ENCODE measurements around the gene CYP2B6. TPM values are rescaled to one million over a fixed set of nuclear protein-coding genes. Genes with fewer than 3 reads are reported as not detected.
"Not testable (repeated sequence)": the region's sequence is repeated elsewhere in the genome, so short reads cannot be mapped to it uniquely, and the experiment has no call there.

CYP2B6 gene
- total and polyA plus RNA-seq, 2 experiments from 2014 or later, result not detected

DNA sequence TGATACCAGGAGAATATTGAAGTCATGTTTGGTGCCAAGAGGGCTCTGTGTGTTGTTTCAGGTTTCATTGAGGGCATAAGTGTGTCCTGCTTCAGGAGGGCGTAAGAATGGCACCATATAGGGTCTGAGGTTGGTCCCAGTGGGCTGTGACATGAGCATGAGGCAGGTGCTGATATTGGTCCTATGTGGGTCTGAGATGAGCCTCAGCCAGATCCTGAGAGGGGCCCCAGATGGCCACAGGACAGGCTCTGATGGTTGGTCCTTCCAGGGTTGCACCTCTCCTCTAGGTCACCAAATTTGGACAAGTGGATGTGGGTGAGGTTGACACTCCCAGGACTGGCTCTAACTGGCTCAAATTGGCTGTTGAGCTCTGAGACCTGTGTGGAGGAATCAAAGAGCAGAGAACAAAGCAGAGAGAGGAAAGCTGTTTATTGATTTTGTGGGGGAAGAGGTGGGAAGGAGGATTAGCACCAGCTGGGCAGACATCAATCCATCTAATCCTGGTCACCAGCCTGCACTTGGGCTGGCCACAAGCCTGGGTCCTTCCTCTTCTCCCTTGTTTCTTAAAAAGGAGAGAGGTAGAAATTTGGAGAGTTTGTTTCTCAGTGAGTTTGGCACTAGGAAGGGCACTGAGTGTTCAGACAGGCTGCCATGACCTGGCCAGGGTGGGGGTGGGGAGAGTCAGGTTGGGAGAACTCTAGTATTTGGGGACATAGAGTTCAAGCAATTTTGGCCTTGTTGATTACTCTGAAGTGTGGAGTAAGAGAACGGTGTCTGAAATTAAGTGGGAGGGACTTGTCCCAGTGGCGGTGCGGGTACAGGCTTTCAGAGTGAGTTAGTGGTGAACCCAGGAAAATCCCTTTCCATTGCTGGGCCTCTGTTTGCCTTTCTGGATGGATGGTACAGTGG is 38.7 kb downstream of the CYP2B6 start:
- H3K27ac ChIP-seq, result no peak overlapping the region
- H3K4me3 ChIP-seq, result no peak overlapping the region
- no peak for TF ChIP-seq CTCF (IDR thresholded peaks at IDR 0.05; ENCODE audit: low read depth, low read length)
- no peaks in the 10 kb centered on the region for H3K4me1 ChIP-seq (ENCODE audit: low read depth)
- no peaks in the 10 kb centered on the region for H3K36me3 ChIP-seq
- DNase-seq (ENCODE audit: low read depth in 1 of 2, low spot score in 1 of 2), result no peak
- no peaks in the 10 kb centered on the region for H3K9me3 ChIP-seq (ENCODE audit: low read depth)
- no peaks in the 10 kb centered on the region for H3K27me3 ChIP-seq

- H3K36me3 ChIP-seq, result no peaks in the 10 kb centered on the region
Observed at GRCh38 chr19:41030651-41031050, 39.6 kb downstream of the CYP2B6 start.

GRCh38 chr19:41031916-41032315 is 40.8 kb downstream of the CYP2B6 start:
- H3K27me3 ChIP-seq, result no peaks in the 10 kb centered on the region
- no peak overlapping the region for H3K4me3 ChIP-seq
- H3K9me3 ChIP-seq (ENCODE audit: low read depth), result no peaks in the 10 kb centered on the region
- no peak overlapping the region for H3K27ac ChIP-seq
- H3K36me3 ChIP-seq, result no peaks in the 10 kb centered on the region
- no peaks in the 10 kb centered on the region for H3K4me1 ChIP-seq (ENCODE audit: low read depth)
- peak; percentile 0 to 2 for DNase-seq (ENCODE audit: low read depth in 1 of 2, low spot score in 1 of 2)
- TF ChIP-seq CTCF (IDR thresholded peaks at IDR 0.05; ENCODE audit: low read depth, low read length), result no peak

More at GRCh38 chr19:41030651-41031050, 39.6 kb downstream of the CYP2B6 start:
- TF ChIP-seq CTCF (IDR thresholded peaks at IDR 0.05; ENCODE audit: low read depth, low read length), result no peak
- no peaks in the 10 kb centered on the region for H3K27me3 ChIP-seq
- H3K27ac ChIP-seq, result no peak overlapping the region
- H3K4me1 ChIP-seq (ENCODE audit: low read depth), result no peaks in the 10 kb centered on the region
- no peaks in the 10 kb centered on the region for H3K9me3 ChIP-seq (ENCODE audit: low read depth)
- H3K4me3 ChIP-seq, result no peak overlapping the region
- DNase-seq (ENCODE audit: low read depth in 1 of 2, low spot score in 1 of 2), result no peak

DNA sequence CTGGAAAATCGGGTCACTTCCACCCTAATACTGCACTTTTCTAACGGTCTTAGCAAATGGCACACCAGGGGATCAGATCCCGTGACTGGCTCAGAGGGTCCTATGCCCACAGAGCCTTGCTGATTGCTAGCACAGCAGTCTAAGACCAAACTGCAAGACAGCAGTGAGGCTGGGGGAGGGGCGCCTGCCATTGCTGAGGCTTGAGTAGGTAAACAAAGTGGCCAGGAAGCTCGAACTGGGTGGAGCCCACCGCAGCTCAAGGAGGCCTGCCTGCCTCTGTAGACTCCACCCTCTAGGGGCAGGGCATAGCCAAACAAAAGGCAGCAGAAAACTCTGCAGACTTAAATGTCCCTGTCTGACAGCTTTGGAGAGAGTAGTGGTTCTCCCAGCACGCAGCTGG is 42.2 kb downstream of the CYP2B6 start:
- not testable (repeated sequence) for H3K27ac ChIP-seq; H3K4me1 ChIP-seq (ENCODE audit: low read depth); H3K4me3 ChIP-seq; H3K27me3 ChIP-seq; H3K9me3 ChIP-seq (ENCODE audit: low read depth); DNase-seq (ENCODE audit: low read depth in 1 of 2, low spot score in 1 of 2); H3K36me3 ChIP-seq

DNA sequence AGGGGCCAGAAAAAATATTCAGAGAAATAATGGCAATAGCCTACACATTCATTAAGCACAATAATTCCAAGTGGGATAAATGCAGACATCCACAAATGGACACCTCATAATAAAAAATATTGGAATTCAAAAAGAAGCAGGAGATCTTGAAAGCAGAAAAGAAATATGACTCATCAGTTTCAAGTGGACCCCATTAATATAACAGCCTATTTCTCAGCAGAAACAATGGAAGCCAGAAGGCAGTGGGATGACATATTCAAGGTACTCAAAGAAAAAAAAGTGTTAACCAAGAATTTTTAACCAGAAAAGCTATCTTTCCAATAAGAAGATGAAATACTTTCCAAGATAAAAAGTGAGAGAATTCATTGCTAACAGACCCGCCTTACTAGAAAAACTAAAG is 48.7 kb downstream of the CYP2B6 start:
- no peak for TF ChIP-seq CTCF (IDR thresholded peaks at IDR 0.05; ENCODE audit: low read depth, low read length)
- no peaks in the 10 kb centered on the region for H3K36me3 ChIP-seq
- DNase-seq (ENCODE audit: low read depth in 1 of 2, low spot score in 1 of 2), result no peak
- H3K9me3 ChIP-seq (ENCODE audit: low read depth), result no peaks in the 10 kb centered on the region
- no peak overlapping the region for H3K4me3 ChIP-seq
- no peaks in the 10 kb centered on the region for H3K4me1 ChIP-seq (ENCODE audit: low read depth)
- no peaks in the 10 kb centered on the region for H3K27me3 ChIP-seq
- no peak overlapping the region for H3K27ac ChIP-seq

GRCh38 chr19:41045095-41045494 is 54.0 kb downstream of the CYP2B6 start:
- H3K27me3 ChIP-seq; H3K4me3 ChIP-seq; H3K9me3 ChIP-seq (ENCODE audit: low read depth); H3K4me1 ChIP-seq (ENCODE audit: low read depth); H3K27ac ChIP-seq; DNase-seq (ENCODE audit: low read depth in 1 of 2, low spot score in 1 of 2); H3K36me3 ChIP-seq: not testable (repeated sequence)
